Measurements from ENCODE around the gene NCAPG2.

The NCAPG2 gene

DNA sequence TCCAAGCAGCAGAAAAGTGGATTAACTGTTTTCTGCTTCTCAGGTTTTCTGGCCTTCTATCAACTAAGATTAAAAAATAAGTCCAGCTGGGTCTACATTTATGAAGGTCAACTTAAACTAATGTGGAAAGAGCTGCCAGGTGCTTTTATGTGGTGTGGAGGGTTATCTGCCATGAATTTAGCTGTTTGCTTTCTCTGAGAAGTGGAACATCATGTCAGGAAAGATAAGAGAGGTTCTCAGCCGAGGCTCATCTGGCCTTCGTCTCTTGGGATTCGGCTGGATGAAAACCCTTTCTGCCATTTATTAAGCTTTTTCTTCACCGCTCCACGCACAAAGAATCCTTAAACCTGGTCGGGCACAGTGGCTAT is 122.5 kb downstream of the NCAPG2 start:
- Histone ChIP-seq H3K36me3 (ENCODE audit: insufficient read depth, low read length) (no peaks in the 10 kb centered on the region), H3K4me3 (ENCODE audit: low read length, poor library complexity, severe bottlenecking) (no peak overlapping the region), H3K9me2 (replicated peaks; ENCODE audit: low read depth, low read length) (no peaks in the 10 kb centered on the region), H3K79me2 (ENCODE audit: insufficient read depth, low read length) (no peaks in the 10 kb centered on the region), H3K9me3 (ENCODE audit: insufficient read depth, low read depth, low read length) (no peaks in the 10 kb centered on the region; the same call in 1 of the 2 replicates), H2AFZ (ENCODE audit: low read length) (no peak overlapping the region), H3F3A (ENCODE audit: low read depth) (no peaks in the 10 kb centered on the region), H3K27me3 (ENCODE audit: insufficient read depth, low read length, poor library complexity, severe bottlenecking) (no peaks in the 10 kb centered on the region), H3K4me2 (ENCODE audit: low read depth, low read length, poor library complexity, severe bottlenecking) (peak overlapping the region; percentile 48), H3K9ac (ENCODE audit: low read depth, low read length, poor library complexity, severe bottlenecking) (no peak overlapping the region), H4K20me1 (ENCODE audit: insufficient read depth, low read length, poor library complexity, severe bottlenecking) (no peaks in the 10 kb centered on the region), H3K4me1 (ENCODE audit: insufficient read depth, low read length, poor library complexity, severe bottlenecking) (peaks cover 8% of the 10 kb centered on the region)
- TF ChIP-seq EZH2phosphoT487 (IDR thresholded peaks at IDR 0.05; ENCODE audit: borderline replicate concordance): no peak
- TF ChIP-seq, protein P1, sequence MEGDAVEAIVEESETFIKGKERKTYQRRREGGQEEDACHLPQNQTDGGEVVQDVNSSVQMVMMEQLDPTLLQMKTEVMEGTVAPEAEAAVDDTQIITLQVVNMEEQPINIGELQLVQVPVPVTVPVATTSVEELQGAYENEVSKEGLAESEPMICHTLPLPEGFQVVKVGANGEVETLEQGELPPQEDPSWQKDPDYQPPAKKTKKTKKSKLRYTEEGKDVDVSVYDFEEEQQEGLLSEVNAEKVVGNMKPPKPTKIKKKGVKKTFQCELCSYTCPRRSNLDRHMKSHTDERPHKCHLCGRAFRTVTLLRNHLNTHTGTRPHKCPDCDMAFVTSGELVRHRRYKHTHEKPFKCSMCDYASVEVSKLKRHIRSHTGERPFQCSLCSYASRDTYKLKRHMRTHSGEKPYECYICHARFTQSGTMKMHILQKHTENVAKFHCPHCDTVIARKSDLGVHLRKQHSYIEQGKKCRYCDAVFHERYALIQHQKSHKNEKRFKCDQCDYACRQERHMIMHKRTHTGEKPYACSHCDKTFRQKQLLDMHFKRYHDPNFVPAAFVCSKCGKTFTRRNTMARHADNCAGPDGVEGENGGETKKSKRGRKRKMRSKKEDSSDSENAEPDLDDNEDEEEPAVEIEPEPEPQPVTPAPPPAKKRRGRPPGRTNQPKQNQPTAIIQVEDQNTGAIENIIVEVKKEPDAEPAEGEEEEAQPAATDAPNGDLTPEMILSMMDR (conservative IDR thresholded peaks at IDR 0.05; ENCODE audit: low read length): no peak

DNA sequence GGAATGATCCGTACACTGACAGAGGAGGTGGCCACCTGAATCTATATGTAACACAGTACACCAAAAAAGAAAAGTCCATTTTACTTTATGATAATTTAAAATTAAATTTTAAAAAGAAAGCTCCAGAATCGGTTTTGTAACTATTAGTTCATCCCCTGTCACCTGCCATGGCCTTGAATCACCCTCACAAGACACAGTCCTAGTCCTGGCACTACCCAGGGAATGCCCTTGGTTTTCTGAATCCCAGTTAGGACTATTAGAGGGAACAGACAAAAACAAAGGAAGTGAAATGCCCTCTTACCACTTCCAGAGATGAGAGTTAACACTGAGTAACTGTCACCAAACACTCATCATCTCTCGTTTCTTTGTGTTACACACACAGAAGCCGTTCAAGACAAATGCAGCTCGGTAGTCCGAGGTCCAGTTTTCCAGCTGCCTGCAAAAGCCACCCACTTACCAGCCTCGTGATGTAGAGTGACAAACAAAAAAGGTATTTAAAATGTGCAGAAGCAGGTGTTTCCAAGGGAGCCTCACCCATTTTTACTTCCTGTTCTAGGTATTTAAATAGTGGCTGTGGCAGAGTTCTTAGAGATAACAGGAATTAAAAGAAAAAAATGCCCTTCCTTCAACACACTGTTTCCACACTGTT is 123.0 kb downstream of the NCAPG2 start:
- Histone ChIP-seq H3F3A (ENCODE audit: low read depth) (no peaks in the 10 kb centered on the region), H3K9me2 (replicated peaks; ENCODE audit: low read depth, low read length) (no peaks in the 10 kb centered on the region), H4K20me1 (ENCODE audit: insufficient read depth, low read length, poor library complexity, severe bottlenecking) (no peaks in the 10 kb centered on the region), H3K4me2 (ENCODE audit: low read depth, low read length, poor library complexity, severe bottlenecking) (peak overlapping the region; percentile 48), H3K9ac (ENCODE audit: low read depth, low read length, poor library complexity, severe bottlenecking) (no peak overlapping the region), H3K36me3 (ENCODE audit: insufficient read depth, low read length) (no peaks in the 10 kb centered on the region), H3K27me3 (ENCODE audit: insufficient read depth, low read length, poor library complexity, severe bottlenecking) (no peaks in the 10 kb centered on the region), H3K4me3 (ENCODE audit: low read length, poor library complexity, severe bottlenecking) (no peak overlapping the region), H2AFZ (ENCODE audit: low read length) (no peak overlapping the region), H3K79me2 (ENCODE audit: insufficient read depth, low read length) (no peaks in the 10 kb centered on the region), H3K4me1 (ENCODE audit: insufficient read depth, low read length, poor library complexity, severe bottlenecking) (peaks cover 8% of the 10 kb centered on the region), H3K9me3 (ENCODE audit: insufficient read depth, low read depth, low read length) (no peaks in the 10 kb centered on the region; the same call in 1 of the 2 replicates)
- TF ChIP-seq, protein P1 (conservative IDR thresholded peaks at IDR 0.05; ENCODE audit: low read length): no peak
- TF ChIP-seq EZH2phosphoT487 (IDR thresholded peaks at IDR 0.05; ENCODE audit: borderline replicate concordance): no peak

All from Loucy (cell line).